Measurements from ENCODE around the gene DEGS1.

Gene DEGS1

DNA sequence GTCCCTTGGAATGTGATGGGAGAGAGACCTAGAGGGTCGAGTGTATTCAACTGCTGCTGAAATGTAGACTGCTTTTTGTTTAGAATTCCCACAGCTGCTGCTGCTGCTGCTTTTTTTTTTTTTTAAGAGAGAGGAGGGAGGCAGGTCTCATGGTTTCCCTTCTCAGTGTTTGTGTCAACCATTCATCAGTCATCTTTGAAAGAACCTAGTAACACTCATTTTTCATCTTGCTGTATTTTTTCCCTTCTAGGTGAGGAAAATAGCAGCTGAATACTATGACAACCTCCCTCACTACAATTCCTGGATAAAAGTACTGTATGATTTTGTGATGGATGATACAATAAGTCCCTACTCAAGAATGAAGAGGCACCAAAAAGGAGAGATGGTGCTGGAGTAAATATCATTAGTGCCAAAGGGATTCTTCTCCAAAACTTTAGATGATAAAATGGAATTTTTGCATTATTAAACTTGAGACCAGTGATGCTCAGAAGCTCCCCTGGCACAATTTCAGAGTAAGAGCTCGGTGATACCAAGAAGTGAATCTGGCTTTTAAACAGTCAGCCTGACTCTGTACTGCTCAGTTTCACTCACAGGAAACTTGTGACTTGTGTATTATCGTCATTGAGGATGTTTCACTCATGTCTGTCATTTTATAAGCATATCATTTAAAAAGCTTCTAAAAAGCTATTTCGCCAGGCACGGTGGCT, 9.2 kb downstream of the DEGS1 start:
- TF ChIP-seq ZNF274 (IDR thresholded peaks at IDR 0.05; ENCODE audit: low read depth, low read length) (no peak), SUZ12 (IDR thresholded peaks at IDR 0.05; ENCODE audit: extremely low read depth, insufficient read depth, insufficient read length) (no peak), YY1 (IDR thresholded peaks at IDR 0.05; ENCODE audit: insufficient read depth, insufficient read length) (no peak)
- Histone ChIP-seq H3K36me3 (ENCODE audit: insufficient read depth, insufficient read length, low read length) (peaks cover 58% of the 10 kb centered on the region), H3K4me3 (ENCODE audit: insufficient read length, low read depth) (no peak overlapping the region), H3K4me1 (ENCODE audit: insufficient read depth, insufficient read length) (no peaks in the 10 kb centered on the region), H3K9me3 (ENCODE audit: insufficient read depth, low read length) (peaks cover 14% of the 10 kb centered on the region; the same call in 1 of the 2 replicates), H3K27me3 (ENCODE audit: insufficient read depth, insufficient read length) (no peaks in the 10 kb centered on the region), H3K9ac (ENCODE audit: insufficient read length, low read depth) (no peak overlapping the region)
- no peak for DNase-seq (ENCODE audit: low read depth, low spot score)

DNA sequence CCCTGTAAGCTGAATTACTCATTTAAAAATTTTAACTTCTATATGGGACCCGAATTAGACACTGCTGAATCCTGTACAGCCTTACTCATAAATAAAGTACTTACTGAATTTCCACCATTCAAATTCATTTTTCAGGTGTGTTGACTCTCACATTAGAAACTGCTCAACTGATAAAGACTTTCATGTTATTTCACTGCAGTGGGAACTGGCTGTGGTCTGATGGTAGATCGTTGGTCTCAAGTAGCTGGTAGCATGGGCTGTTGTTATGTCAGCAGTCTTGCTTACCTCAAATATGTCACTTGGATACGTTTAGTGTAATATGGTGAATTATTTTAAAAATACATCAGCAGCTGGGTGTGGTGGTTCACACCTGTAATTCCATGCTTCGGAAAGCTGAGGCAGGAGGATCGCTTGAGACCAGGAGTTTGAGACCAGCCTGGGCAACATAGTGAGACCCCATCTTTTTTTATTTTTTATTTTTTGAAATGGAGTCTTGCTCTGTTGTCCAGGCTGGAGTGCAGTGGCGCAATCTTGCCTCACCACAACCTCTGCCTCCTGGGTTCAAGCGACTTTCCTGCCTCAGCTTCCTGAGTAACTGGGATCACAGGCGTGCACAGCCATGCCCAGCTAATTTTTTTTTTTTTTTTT, 10.4 kb downstream of the DEGS1 start:
- no peak overlapping the region for H3K4me3 ChIP-seq (ENCODE audit: insufficient read length, low read depth)
- TF ChIP-seq YY1 (IDR thresholded peaks at IDR 0.05; ENCODE audit: insufficient read depth, insufficient read length) (no peak), SUZ12 (IDR thresholded peaks at IDR 0.05; ENCODE audit: extremely low read depth, insufficient read depth, insufficient read length) (no peak), ZNF274 (IDR thresholded peaks at IDR 0.05; ENCODE audit: low read depth, low read length) (no peak)

GRCh38 chr1:224196813-224197600, 14.0 kb downstream of the DEGS1 start:
- H3K4me1 ChIP-seq (ENCODE audit: insufficient read depth, insufficient read length), result peaks cover 3% of the 10 kb centered on the region
- peaks cover 27% of the 10 kb centered on the region for H3K36me3 ChIP-seq (ENCODE audit: insufficient read depth, insufficient read length, low read length)
- H3K9me3 ChIP-seq (ENCODE audit: insufficient read depth, low read length), result no peaks in the 10 kb centered on the region
- no peak overlapping the region for H3K9ac ChIP-seq (ENCODE audit: insufficient read length, low read depth)
- no peak for DNase-seq (ENCODE audit: low read depth, low spot score)
- TF ChIP-seq SUZ12 (IDR thresholded peaks at IDR 0.05; ENCODE audit: extremely low read depth, insufficient read depth, insufficient read length) (no peak), YY1 (IDR thresholded peaks at IDR 0.05; ENCODE audit: insufficient read depth, insufficient read length) (no peak), ZNF274 (IDR thresholded peaks at IDR 0.05; ENCODE audit: low read depth, low read length) (no peak)
- H3K27me3 ChIP-seq (ENCODE audit: insufficient read depth, insufficient read length), result no peaks in the 10 kb centered on the region
- no peak overlapping the region for H3K4me3 ChIP-seq (ENCODE audit: insufficient read length, low read depth)

More for the DNA sequence above, 10.4 kb downstream of the DEGS1 start:
- Histone ChIP-seq H3K4me1 (ENCODE audit: insufficient read depth, insufficient read length) (peaks cover 3% of the 10 kb centered on the region), H3K27me3 (ENCODE audit: insufficient read depth, insufficient read length) (no peaks in the 10 kb centered on the region), H3K9ac (ENCODE audit: insufficient read length, low read depth) (no peak overlapping the region), H3K9me3 (ENCODE audit: insufficient read depth, low read length) (peaks cover 2% of the 10 kb centered on the region; the same call in 1 of the 2 replicates), H3K36me3 (ENCODE audit: insufficient read depth, insufficient read length, low read length) (peaks cover 48% of the 10 kb centered on the region)
- DNase-seq (ENCODE audit: low read depth, low spot score), result no peak

DNA sequence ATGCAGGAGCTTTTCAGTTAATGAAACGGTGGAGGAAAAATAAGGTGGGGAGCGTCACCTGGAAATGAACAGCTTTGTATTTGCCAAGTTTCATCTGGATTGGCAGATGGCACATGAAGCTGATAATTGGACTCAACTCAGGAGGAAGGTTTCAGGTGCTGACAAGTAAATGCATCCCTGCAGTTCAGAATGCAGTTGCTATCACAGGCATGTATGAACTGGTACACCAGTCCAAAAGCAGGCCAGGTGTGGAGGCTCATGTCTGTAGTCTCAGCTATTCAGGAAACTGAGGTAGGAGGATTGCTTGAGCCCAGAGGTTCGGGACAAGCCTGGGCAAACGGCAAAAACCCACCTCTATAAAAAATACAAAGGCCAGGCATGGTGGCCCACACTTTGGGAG, 15.5 kb downstream of the DEGS1 start:
- no peaks in the 10 kb centered on the region for H3K27me3 ChIP-seq (ENCODE audit: insufficient read depth, insufficient read length)
- DNase-seq (ENCODE audit: low read depth, low spot score), result no peak
- H3K9ac ChIP-seq (ENCODE audit: insufficient read length, low read depth), result no peak overlapping the region
- peaks cover 13% of the 10 kb centered on the region for H3K36me3 ChIP-seq (ENCODE audit: insufficient read depth, insufficient read length, low read length)
- H3K4me3 ChIP-seq (ENCODE audit: insufficient read length, low read depth), result no peak overlapping the region
- no peaks in the 10 kb centered on the region for H3K9me3 ChIP-seq (ENCODE audit: insufficient read depth, low read length)
- TF ChIP-seq ZNF274 (IDR thresholded peaks at IDR 0.05; ENCODE audit: low read depth, low read length), result no peak
- TF ChIP-seq YY1 (IDR thresholded peaks at IDR 0.05; ENCODE audit: insufficient read depth, insufficient read length), result no peak
- no peak for TF ChIP-seq SUZ12 (IDR thresholded peaks at IDR 0.05; ENCODE audit: extremely low read depth, insufficient read depth, insufficient read length)
- H3K4me1 ChIP-seq (ENCODE audit: insufficient read depth, insufficient read length), result peaks cover 9% of the 10 kb centered on the region

GRCh38 chr1:224199679-224200078, 16.6 kb downstream of the DEGS1 start:
- no peaks in the 10 kb centered on the region for H3K27me3 ChIP-seq (ENCODE audit: insufficient read depth, insufficient read length)
- H3K9ac ChIP-seq (ENCODE audit: insufficient read length, low read depth), result no peak overlapping the region
- no peak for TF ChIP-seq SUZ12 (IDR thresholded peaks at IDR 0.05; ENCODE audit: extremely low read depth, insufficient read depth, insufficient read length)
- TF ChIP-seq YY1 (IDR thresholded peaks at IDR 0.05; ENCODE audit: insufficient read depth, insufficient read length), result no peak
- TF ChIP-seq ZNF274 (IDR thresholded peaks at IDR 0.05; ENCODE audit: low read depth, low read length), result no peak
- peaks cover 5% of the 10 kb centered on the region for H3K36me3 ChIP-seq (ENCODE audit: insufficient read depth, insufficient read length, low read length)
- H3K9me3 ChIP-seq (ENCODE audit: insufficient read depth, low read length), result no peaks in the 10 kb centered on the region
- H3K4me3 ChIP-seq (ENCODE audit: insufficient read length, low read depth), result no peak overlapping the region
- DNase-seq (ENCODE audit: low read depth, low spot score), result no peak
- H3K4me1 ChIP-seq (ENCODE audit: insufficient read depth, insufficient read length), result peaks cover 12% of the 10 kb centered on the region

- Histone ChIP-seq H3K27me3 (ENCODE audit: insufficient read depth, insufficient read length) (no peaks in the 10 kb centered on the region), H3K36me3 (ENCODE audit: insufficient read depth, insufficient read length, low read length) (no peaks in the 10 kb centered on the region), H3K4me1 (ENCODE audit: insufficient read depth, insufficient read length) (peaks cover 13% of the 10 kb centered on the region), H3K4me3 (ENCODE audit: insufficient read length, low read depth) (no peak overlapping the region), H3K9ac (ENCODE audit: insufficient read length, low read depth) (no peak overlapping the region), H3K9me3 (ENCODE audit: insufficient read depth, low read length) (no peaks in the 10 kb centered on the region)
- TF ChIP-seq ZNF274 (IDR thresholded peaks at IDR 0.05; ENCODE audit: low read depth, low read length) (no peak), SUZ12 (IDR thresholded peaks at IDR 0.05; ENCODE audit: extremely low read depth, insufficient read depth, insufficient read length) (no peak), YY1 (IDR thresholded peaks at IDR 0.05; ENCODE audit: insufficient read depth, insufficient read length) (no peak)
- DNase-seq (ENCODE audit: low read depth, low spot score), result no peak
Measured at GRCh38 chr1:224201383-224201782, 18.3 kb downstream of the DEGS1 start.

DNA sequence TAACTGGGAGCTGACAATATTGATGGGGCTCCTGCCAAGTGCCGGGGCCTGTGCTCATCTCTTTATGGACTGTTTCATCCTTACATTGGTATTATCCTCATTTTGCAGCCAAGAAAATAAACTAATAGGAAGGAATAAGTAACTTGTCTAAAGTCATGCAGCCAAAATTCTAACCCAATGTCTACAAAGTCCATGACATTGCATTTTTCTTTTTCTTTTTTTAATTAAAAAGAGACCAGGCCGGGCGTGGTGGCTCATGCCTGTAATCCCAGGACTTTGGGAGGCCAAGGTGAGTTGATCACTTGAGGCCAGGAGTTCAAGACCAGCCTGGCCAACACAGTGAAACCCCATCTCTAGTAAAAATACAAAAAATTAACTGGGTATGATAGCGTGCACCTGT, 18.8 kb downstream of the DEGS1 start:
- Histone ChIP-seq H3K9me3 (ENCODE audit: insufficient read depth, low read length) (no peaks in the 10 kb centered on the region), H3K27me3 (ENCODE audit: insufficient read depth, insufficient read length) (no peaks in the 10 kb centered on the region), H3K36me3 (ENCODE audit: insufficient read depth, insufficient read length, low read length) (no peaks in the 10 kb centered on the region), H3K4me1 (ENCODE audit: insufficient read depth, insufficient read length) (peaks cover 13% of the 10 kb centered on the region), H3K4me3 (ENCODE audit: insufficient read length, low read depth) (no peak overlapping the region), H3K9ac (ENCODE audit: insufficient read length, low read depth) (no peak overlapping the region)
- TF ChIP-seq SUZ12 (IDR thresholded peaks at IDR 0.05; ENCODE audit: extremely low read depth, insufficient read depth, insufficient read length), result no peak
- TF ChIP-seq YY1 (IDR thresholded peaks at IDR 0.05; ENCODE audit: insufficient read depth, insufficient read length), result no peak
- no peak for TF ChIP-seq ZNF274 (IDR thresholded peaks at IDR 0.05; ENCODE audit: low read depth, low read length)
- no peak for DNase-seq (ENCODE audit: low read depth, low spot score)

Data from NT2/D1 (cell line).